WTC11 (cell line): Measurements from ENCODE around the gene SLC7A5. TPM values are rescaled to one million over a fixed set of nuclear protein-coding genes. Genes with fewer than 3 reads are reported as not detected.
A peak's percentile ranks its signal among the peaks of the same experiment; 100 is the strongest.

Source experiments
- ATAC-seq: fragments of 200-7000 bp; cut with Tn5 transposase; 2 replicates; pipeline ENCODE4 v1.10.0; 2021; ENCODE audit warnings: mild to moderate bottlenecking, moderate library complexity
- CTCF ChIA-PET: fragments of 300-600 bp; sonication (Branson Sonifier 250); formaldehyde crosslinking; loops from one replicate; lab custom pipeline; 2021; ENCODE audit warnings: antibody characterized with exemption; lab: Charles Lee
- POLR2A ChIA-PET: fragments of 350-600 bp; sonication (Branson Sonifier 250); formaldehyde crosslinking; loops from one replicate; lab custom pipeline; 2021; ENCODE audit warnings: antibody characterized with exemption; lab: Charles Lee
- DNase-seq: peaks from one replicate; pipeline ENCODE4 v3.0.0; 2021; ENCODE audit warnings: low spot score
- H3K27ac Mint-ChIP-seq: 2 replicates; pipeline ENCODE4 v1.8.0; 2021; ENCODE audit warnings: mixed read lengths
- H3K27me3 Mint-ChIP-seq: 2 replicates; pipeline ENCODE4 v1.8.0; 2021; ENCODE audit warnings: low read depth, mild to moderate bottlenecking, moderate library complexity, mixed read lengths
- H3K36me3 Mint-ChIP-seq: 2 replicates; pipeline ENCODE4 v1.8.0; 2021; ENCODE audit warnings: mixed read lengths
- H3K4me1 Mint-ChIP-seq: 2 replicates; pipeline ENCODE4 v1.8.0; 2022; ENCODE audit warnings: mixed read lengths
- H3K4me3 Mint-ChIP-seq: 2 replicates; pipeline ENCODE4 v1.8.0; 2021; ENCODE audit warnings: mild to moderate bottlenecking, moderate library complexity, mixed read lengths
- H3K9me3 Mint-ChIP-seq: 2 replicates; pipeline ENCODE4 v1.8.0; 2021; ENCODE audit warnings: mixed read lengths
- AR ChIP-seq: fragments of 250-450 bp; sonication (Bioruptor Pico); IDR thresholded peaks from 2 replicates; pipeline ENCODE4 v1.9.0; 2021; ENCODE audit warnings: mild to moderate bottlenecking
- GABPB1 ChIP-seq: sonication (generic); formaldehyde crosslinking; IDR thresholded peaks from 2 replicates; pipeline ENCODE4 v1.8.1; 2023; ENCODE audit warnings: mild to moderate bottlenecking, missing genetic modification reagents
- HMGA2 ChIP-seq: fragments of 250-450 bp; sonication (Bioruptor Pico); IDR thresholded peaks from 2 replicates; pipeline ENCODE4 v1.4.0; 2021; ENCODE audit warnings: mild to moderate bottlenecking, moderate library complexity
- MAX ChIP-seq: sonication (generic); formaldehyde crosslinking; IDR thresholded peaks from 2 replicates; pipeline ENCODE4 v1.8.0; 2022; ENCODE audit warnings: mild to moderate bottlenecking, missing genetic modification reagents
- PRDM15 ChIP-seq: sonication (generic); formaldehyde crosslinking; IDR thresholded peaks from 2 replicates; pipeline ENCODE4 v1.8.0; 2022; ENCODE audit warnings: missing genetic modification reagents
- RELA ChIP-seq: sonication (generic); formaldehyde crosslinking; IDR thresholded peaks from 2 replicates; pipeline ENCODE4 v1.8.1; 2022; ENCODE audit warnings: missing genetic modification reagents, mild to moderate bottlenecking, borderline replicate concordance
- TEAD1 ChIP-seq: sonication (generic); formaldehyde crosslinking; IDR thresholded peaks from 2 replicates; pipeline ENCODE4 v1.8.0; 2022; ENCODE audit warnings: mild to moderate bottlenecking, missing genetic modification reagents
- USF1 ChIP-seq: sonication (generic); formaldehyde crosslinking; IDR thresholded peaks from 2 replicates; pipeline ENCODE4 v1.8.0; 2022; ENCODE audit warnings: mild to moderate bottlenecking, missing genetic modification reagents
- ZBTB43 ChIP-seq: sonication (generic); formaldehyde crosslinking; IDR thresholded peaks from 2 replicates; pipeline ENCODE4 v1.8.1; 2023; ENCODE audit warnings: mild to moderate bottlenecking, missing genetic modification reagents
- ZNF396 ChIP-seq: fragments of 250-450 bp; sonication (Bioruptor Pico); IDR thresholded peaks from 2 replicates; pipeline ENCODE4 v1.8.0; 2021; ENCODE audit warnings: mild to moderate bottlenecking, moderate library complexity, borderline replicate concordance
- ZNF671 ChIP-seq: fragments of 250-450 bp; sonication (Bioruptor Pico); IDR thresholded peaks from 2 replicates; pipeline ENCODE4 v1.8.0; 2021; ENCODE audit warnings: mild to moderate bottlenecking
- total RNA-seq: library from RNA; stranded (reverse); gene quantifications from 3 replicates; pipeline ENCODE4 v1.2.3, GENCODE V29; 2021

SLC7A5 gene
- total RNA-seq, 1 experiment from 2014 or later, result 197 TPM

GRCh38 chr16:87809150-87809902 is 60.0 kb downstream of the SLC7A5 start:
- H3K4me3 Mint-ChIP-seq, result no peak overlapping the region
- no peaks in the 10 kb centered on the region for H3K36me3 Mint-ChIP-seq
- no peak for DNase-seq
- peaks cover 7% of the 10 kb centered on the region; the same call in 1 of the 2 replicates for H3K4me1 Mint-ChIP-seq
- POLR2A ChIA-PET, result interaction anchor here (0.7 kb wide), 1 partner anchor 16 kb away, joined by 3 read pairs; no protein-coding TSS in a partner anchor
- H3K9me3 Mint-ChIP-seq, result no peaks in the 10 kb centered on the region
- no peak overlapping the region for H3K27ac Mint-ChIP-seq
- ATAC-seq, result no peak
- CTCF ChIA-PET, result interaction anchor here (2.1 kb wide), 1 partner anchor 30 kb away, joined by 9 read pairs; no protein-coding TSS in a partner anchor
- H3K27me3 Mint-ChIP-seq, result no peaks in the 10 kb centered on the region
- TF ChIP-seq PRDM15, result no peak
- no peak for TF ChIP-seq TEAD1 (CRISPR knock-in tag)
- TF ChIP-seq GABPB1 (CRISPR knock-in tag), result peak; percentile 55; the same call in 1 of the 2 replicates
- TF ChIP-seq, all 79 proteins: peak for 1

- ChIA-PET POLR2A (no interaction called here), CTCF (no interaction called here)
- no peaks in the 10 kb centered on the region for H3K27me3 Mint-ChIP-seq
- H3K4me3 Mint-ChIP-seq, result no peak overlapping the region
- H3K36me3 Mint-ChIP-seq, result no peaks in the 10 kb centered on the region
- no peak for TF ChIP-seq ZNF671 (CRISPR knock-in tag)
- TF ChIP-seq AR (CRISPR knock-in tag), result no peak
- no peak for TF ChIP-seq RELA
- no peak for TF ChIP-seq HMGA2 (CRISPR knock-in tag)
- TF ChIP-seq ZBTB43 (CRISPR knock-in tag), result no peak
- TF ChIP-seq USF1 (CRISPR knock-in tag), result no peak
- H3K4me1 Mint-ChIP-seq, result peaks cover 7% of the 10 kb centered on the region; the same call in 1 of the 2 replicates
- no peaks in the 10 kb centered on the region for H3K9me3 Mint-ChIP-seq
- H3K27ac Mint-ChIP-seq, result no peak overlapping the region
- ATAC-seq (no peak), DNase-seq (no peak)
Observed at GRCh38 chr16:87808108-87808507, 61.2 kb downstream of the SLC7A5 start.

- H3K4me3 Mint-ChIP-seq, result no peak overlapping the region
- POLR2A ChIA-PET, result interaction anchor here (1.0 to 1.3 kb wide), 3 partner anchors 16 to 28 kb away, joined by 3 to 5 read pairs (median 3); no protein-coding TSS in a partner anchor
- ATAC-seq (peak; percentile 31), DNase-seq (no peak)
- peaks cover 4% of the 10 kb centered on the region; the same call in 1 of the 2 replicates for H3K4me1 Mint-ChIP-seq
- no peaks in the 10 kb centered on the region for H3K36me3 Mint-ChIP-seq
- no peaks in the 10 kb centered on the region for H3K9me3 Mint-ChIP-seq
- CTCF ChIA-PET, result interaction anchor here (0.7 to 1.6 kb wide), 4 partner anchors 16 to 43 kb away, joined by 3 to 6 read pairs (median 4); no protein-coding TSS in a partner anchor
- H3K27me3 Mint-ChIP-seq, result no peaks in the 10 kb centered on the region
- H3K27ac Mint-ChIP-seq, result no peak overlapping the region
- TF ChIP-seq MAX (CRISPR knock-in tag) (peak; percentile 15), GABPB1 (CRISPR knock-in tag) (peak; percentile 99), ZNF396 (CRISPR knock-in tag) (no peak)
Observed at GRCh38 chr16:87806641-87807546, 62.4 kb downstream of the SLC7A5 start.
